Activated CD8-positive, alpha-beta memory T cell treated with anti-CD3 and anti-CD28 coated beads, Interleukin-2, amount 50 U/mL, for 1 hour (primary cell): ENCODE measurements around the gene REELD1.

Experiments
- DNase-seq: peaks from one replicate; pipeline ENCODE4 v3.0.0-alpha.2; 2020; ENCODE audit errors: extremely low read depth

The REELD1 gene

GRCh38 chr4:146224326-146224966 lies 10.1 kb downstream of the REELD1 start:
- no peak for DNase-seq

- DNase-seq: no peak
These were observed 15.1 kb downstream of the REELD1 start for GRCh38 chr4:146229406-146229805.

GRCh38 chr4:146232131-146232722 lies 17.9 kb downstream of the REELD1 start:
- DNase-seq: no peak

GRCh38 chr4:146235654-146236177 lies 21.4 kb downstream of the REELD1 start:
- DNase-seq: no peak

- no peak for DNase-seq
These were observed 21.9 kb downstream of the REELD1 start for GRCh38 chr4:146236216-146236615.

- DNase-seq: no peak
These were observed 22.8 kb downstream of the REELD1 start for GRCh38 chr4:146237092-146237491.

GRCh38 chr4:146238107-146238506 lies 23.8 kb downstream of the REELD1 start:
- no peak for DNase-seq

- DNase-seq: no peak
These were observed 29.0 kb downstream of the REELD1 start for GRCh38 chr4:146243141-146243882.

GRCh38 chr4:146243883-146244277 lies 29.5 kb downstream of the REELD1 start:
- no peak for DNase-seq

GRCh38 chr4:146244496-146244895 lies 30.2 kb downstream of the REELD1 start:
- DNase-seq: no peak

- no peak for DNase-seq
These were observed 30.9 kb downstream of the REELD1 start for GRCh38 chr4:146245246-146245645.

GRCh38 chr4:146245850-146246249 lies 31.5 kb downstream of the REELD1 start:
- DNase-seq: no peak

- no peak for DNase-seq
These were observed 32.0 kb downstream of the REELD1 start for GRCh38 chr4:146246381-146246780.

GRCh38 chr4:146247356-146247755 lies 33.0 kb downstream of the REELD1 start:
- no peak for DNase-seq

- no peak for DNase-seq
These were observed 38.8 kb downstream of the REELD1 start for GRCh38 chr4:146252969-146253611.

GRCh38 chr4:146255463-146255862 lies 41.1 kb downstream of the REELD1 start:
- no peak for DNase-seq

GRCh38 chr4:146255874-146256273 lies 41.5 kb downstream of the REELD1 start:
- DNase-seq: no peak

- DNase-seq: no peak
These were observed 42.0 kb downstream of the REELD1 start for GRCh38 chr4:146256328-146256727.

GRCh38 chr4:146257511-146257910 lies 43.2 kb downstream of the REELD1 start:
- no peak for DNase-seq

GRCh38 chr4:146260521-146260920 lies 46.2 kb downstream of the REELD1 start:
- no peak for DNase-seq

GRCh38 chr4:146261041-146261440 lies 46.7 kb downstream of the REELD1 start:
- no peak for DNase-seq

GRCh38 chr4:146263793-146264192 lies 49.5 kb downstream of the REELD1 start:
- no peak for DNase-seq
